Measurements from ENCODE around the gene PREX1. TPM values are rescaled to one million over a fixed set of nuclear protein-coding genes. Genes with fewer than 3 reads are reported as not detected.

Gene PREX1
- total and polyA plus RNA-seq, 2 of the 4 experiments (the other 2 are of a cell fraction), result 0.67 to 0.72 TPM

- Histone ChIP-seq H4K5ac (ENCODE audit: low read depth, low read length) (no peak overlapping the region), H2BK20ac (ENCODE audit: low read depth, low read length) (no peak overlapping the region), H4K20me1 (ENCODE audit: insufficient read depth, low read length) (no peaks in the 10 kb centered on the region; the same call in 1 of the 2 replicates), H2AFZ (replicated peaks; ENCODE audit: low read length, poor library complexity) (no peak overlapping the region), H3K14ac (replicated peaks; ENCODE audit: low read depth, low read length) (no peak overlapping the region), H3K4me3 (ENCODE audit: insufficient read depth, low read depth, low read length) (no peak overlapping the region), H3K9ac (ENCODE audit: low read depth, low read length) (no peak overlapping the region), H2AK9ac (replicated peaks; ENCODE audit: low read depth, low read length, poor library complexity) (no peak overlapping the region), H3K4me1 (ENCODE audit: control insufficient read depth, insufficient read depth, low read length) (no peaks in the 10 kb centered on the region; the same call in 1 of the 2 replicates), H3K56ac (ENCODE audit: extremely low read depth, insufficient read depth, low read length) (no peak overlapping the region), H3K4me2 (ENCODE audit: low read depth, low read length) (no peak overlapping the region), H3K27me3 (ENCODE audit: control insufficient read depth, insufficient read depth, low read length) (no peaks in the 10 kb centered on the region; the same call in 1 of the 2 replicates), H3K23ac (ENCODE audit: low read depth, low read length) (no peak overlapping the region), H2BK15ac (ENCODE audit: low read depth, low read length) (no peak overlapping the region), H3K9me1 (ENCODE audit: insufficient read depth, low read length) (no peaks in the 10 kb centered on the region; the same call in 1 of the 2 replicates), H3K18ac (ENCODE audit: low read depth, low read length) (no peak overlapping the region), H2AK5ac (ENCODE audit: low read depth, low read length) (no peak overlapping the region), H3K4ac (ENCODE audit: low read depth, low read length) (no peak overlapping the region), H3K36me3 (ENCODE audit: control insufficient read depth, insufficient read depth, low read length) (no peaks in the 10 kb centered on the region), H2BK5ac (ENCODE audit: low read depth, low read length, poor library complexity, severe bottlenecking) (no peak overlapping the region), H4K91ac (ENCODE audit: insufficient read depth, low read depth, low read length) (no peak overlapping the region), H3K79me1 (ENCODE audit: low read depth in 1 of 2, low read length in 2 of 2) (no peaks in the 10 kb centered on the region), H4K8ac (ENCODE audit: low read depth in 2 of 2, low read length in 2 of 2) (no peak overlapping the region), H3K27ac (ENCODE audit: insufficient read depth, low read length) (no peak overlapping the region), H3K9me3 (ENCODE audit: control insufficient read depth, insufficient read depth, low read length) (no peaks in the 10 kb centered on the region), H2BK120ac (ENCODE audit: low read depth, low read length) (no peak overlapping the region)
- TF ChIP-seq RAD21 (IDR thresholded peaks at IDR 0.05; ENCODE audit: low read length) (no peak), CEBPB (IDR thresholded peaks at IDR 0.05; ENCODE audit: low read depth, low read length) (0 out of 2 replicates have a peak, but pooled peaks have one; percentile 30)
- in situ Hi-C loops (cut with MboI; ENCODE audit: low sequenced_read_pairs) (no loop called here), dilution Hi-C loops (cut with HindIII; ENCODE audit: low sequenced_read_pairs, unreplicated experiment) (no loop called here), intact Hi-C loops (cut with micrococcal nuclease) (no loop called here)
- DNase-seq (no peak), ATAC-seq (ENCODE audit: low read depth) (no peak)
- no TSS peak for BruUV-seq (replicated peaks)
- WGBS, 2 experiments (ENCODE audit: extremely low coverage in 2 of 2, insufficient read length in 1 of 2), result 74 to 100% methylated on average over 1 to 2 of the region's 8 CpGs
- CTCF ChIA-PET, result no interaction called here
- POLR2A ChIA-PET (ENCODE audit: unreplicated experiment), result no interaction called here
These were observed 122.3 kb downstream of the PREX1 start for GRCh38 chr20:48705240-48706115.
